HEK293 (cell line): ENCODE data around the gene NEK10.

ENCODE experiments used
- BCL11A ChIP-seq: fragments of 450-650 bp; formaldehyde crosslinking; IDR thresholded peaks from 2 replicates; pipeline ENCODE4 v1.5.1; 2016; ENCODE audit warnings: low read depth, missing biosample characterization, missing genetic modification characterization
- CTCF ChIP-seq: fragments of 450-650 bp; formaldehyde crosslinking; IDR thresholded peaks from 2 replicates; pipeline ENCODE4 v1.5.1; 2016; ENCODE audit warnings: missing biosample characterization, missing genetic modification characterization
- MYNN ChIP-seq: fragments of 450-650 bp; formaldehyde crosslinking; IDR thresholded peaks from 2 replicates; pipeline ENCODE4 v1.5.1; 2016; ENCODE audit warnings: missing biosample characterization, missing genetic modification characterization, borderline replicate concordance
- PRDM1 ChIP-seq: fragments of 450-650 bp; formaldehyde crosslinking; IDR thresholded peaks from 2 replicates; pipeline ENCODE4; 2016; ENCODE audit warnings: missing biosample characterization, missing genetic modification characterization
- PRDM10 ChIP-seq: fragments of 450-650 bp; formaldehyde crosslinking; IDR thresholded peaks from 2 replicates; pipeline ENCODE4 v1.5.1; 2016; ENCODE audit warnings: missing biosample characterization, missing genetic modification characterization
- REST ChIP-seq: fragments of 450-650 bp; formaldehyde crosslinking; IDR thresholded peaks from 2 replicates; pipeline ENCODE4 v1.5.1; 2016; ENCODE audit warnings: missing biosample characterization, missing genetic modification characterization
- SP2 ChIP-seq: fragments of 450-650 bp; formaldehyde crosslinking; IDR thresholded peaks from 2 replicates; pipeline ENCODE4 v1.5.1; 2016; ENCODE audit warnings: missing biosample characterization, missing genetic modification characterization
- ZBTB17 ChIP-seq: fragments of 450-650 bp; formaldehyde crosslinking; IDR thresholded peaks from 2 replicates; pipeline ENCODE4 v1.5.1; 2016; ENCODE audit warnings: missing biosample characterization, missing genetic modification characterization
- ZNF416 ChIP-seq: fragments of 450-650 bp; formaldehyde crosslinking; IDR thresholded peaks from 2 replicates; pipeline ENCODE4 v1.5.1; 2016; ENCODE audit warnings: missing biosample characterization, missing genetic modification characterization
- ZNF513 ChIP-seq: fragments of 450-650 bp; IDR thresholded peaks from 2 replicates; pipeline ENCODE4 v1.5.1; 2018; ENCODE audit warnings: missing biosample characterization, missing genetic modification characterization
- ZNF514 ChIP-seq: fragments of 450-650 bp; formaldehyde crosslinking; IDR thresholded peaks from 2 replicates; pipeline ENCODE4 v1.5.1; 2016; ENCODE audit warnings: missing biosample characterization, missing genetic modification characterization
- ZNF548 ChIP-seq: fragments of 450-650 bp; formaldehyde crosslinking; IDR thresholded peaks from 2 replicates; pipeline ENCODE4 v1.5.1; 2016; ENCODE audit warnings: missing biosample characterization, missing genetic modification characterization
- ZNF677 ChIP-seq: fragments of 450-650 bp; IDR thresholded peaks from 2 replicates; pipeline ENCODE4 v1.5.0; 2018; ENCODE audit warnings: missing biosample characterization, mild to moderate bottlenecking, missing genetic modification characterization, moderate library complexity

- no peak for TF ChIP-seq ZNF548 (tag by site-specific recombination)
- TF ChIP-seq SP2 (tag by site-specific recombination), result no peak
- TF ChIP-seq ZNF677 (tag by site-specific recombination), result no peak
- TF ChIP-seq CTCF (tag by site-specific recombination), result no peak
- TF ChIP-seq PRDM1 (tag by site-specific recombination), result no peak
- no peak for TF ChIP-seq MYNN (tag by site-specific recombination)
- TF ChIP-seq ZBTB17 (tag by site-specific recombination), result no peak
- no peak for TF ChIP-seq ZNF416 (tag by site-specific recombination)
- no peak for TF ChIP-seq BCL11A (tag by site-specific recombination)
- no peak for TF ChIP-seq REST (tag by site-specific recombination)
- no peak for TF ChIP-seq ZNF513 (tag by site-specific recombination)
- TF ChIP-seq ZNF514 (tag by site-specific recombination), result no peak
- TF ChIP-seq PRDM10, result no peak
These were observed 272.0 kb downstream of the NEK10 start for GRCh38 chr3:27097182-27097581.
